EH (cell line): ENCODE measurements around the gene PKDREJ.
"Not testable (repeated sequence)": the region's sequence is repeated elsewhere in the genome, so short reads cannot be mapped to it uniquely, and the experiment has no call there.

Experiments
- DNase-seq: peaks from one replicate; pipeline ENCODE4 v3.0.0-alpha.2; 2015; ENCODE audit warnings: low read depth

Gene PKDREJ

GRCh38 chr22:46263216-46263590 is at the start of gene PKDREJ:
Gene PKDREJ (minus strand): TSS chr22:46263343. CDS start chr22:46263322, 21 bp downstream.
- no peak for DNase-seq

- DNase-seq: not testable (repeated sequence)
Observed at GRCh38 chr22:46312848-46313247, 49.7 kb upstream of the PKDREJ start.

GRCh38 chr22:46312056-46312455 is 48.9 kb upstream of the PKDREJ start:
- no peak for DNase-seq

GRCh38 chr22:46309526-46310085 is 46.5 kb upstream of the PKDREJ start:
- DNase-seq: no peak

- DNase-seq: no peak
Observed at GRCh38 chr22:46308283-46308988, 45.3 kb upstream of the PKDREJ start.

GRCh38 chr22:46303347-46303965 is 40.3 kb upstream of the PKDREJ start:
- peak; percentile 56 for DNase-seq

- no peak for DNase-seq
Observed at GRCh38 chr22:46300491-46300890, 37.3 kb upstream of the PKDREJ start.

GRCh38 chr22:46299101-46299500 is 36.0 kb upstream of the PKDREJ start:
- no peak for DNase-seq

- peak; percentile 68 for DNase-seq
Observed at GRCh38 chr22:46297151-46297812, 34.1 kb upstream of the PKDREJ start.

- DNase-seq: peak; percentile 98
Observed at GRCh38 chr22:46296257-46297150, 33.4 kb upstream of the PKDREJ start, which contains the start of gene GTSE1. Gene GTSE1 (plus strand): TSS chr22:46296870. CDS start chr22:46297401, 531 bp downstream.

- DNase-seq: no peak
Observed at GRCh38 chr22:46295277-46295971, 32.3 kb upstream of the PKDREJ start.

- DNase-seq: no peak
Observed at GRCh38 chr22:46294784-46295183, 31.6 kb upstream of the PKDREJ start.

GRCh38 chr22:46293577-46294260 is 30.6 kb upstream of the PKDREJ start:
- peak; percentile 73 for DNase-seq

GRCh38 chr22:46292732-46293131 is 29.6 kb upstream of the PKDREJ start:
- no peak for DNase-seq

GRCh38 chr22:46292173-46292572 is 29.0 kb upstream of the PKDREJ start:
- DNase-seq: no peak

- DNase-seq: no peak
Observed at GRCh38 chr22:46290843-46291785, 28.0 kb upstream of the PKDREJ start.

GRCh38 chr22:46290121-46290842 is 27.1 kb upstream of the PKDREJ start:
- DNase-seq: no peak

- DNase-seq: no peak
Observed at GRCh38 chr22:46289244-46289891, 26.2 kb upstream of the PKDREJ start.
